Islet precursor cell (in vitro differentiated cells): ENCODE measurements around the gene ZNF225.
"Not testable (repeated sequence)": the region's sequence is repeated elsewhere in the genome, so short reads cannot be mapped to it uniquely, and the experiment has no call there.

Experiments
- DNase-seq: peaks from one replicate; pipeline ENCODE4 v3.0.0-alpha.2; 2018

The ZNF225 gene

DNA sequence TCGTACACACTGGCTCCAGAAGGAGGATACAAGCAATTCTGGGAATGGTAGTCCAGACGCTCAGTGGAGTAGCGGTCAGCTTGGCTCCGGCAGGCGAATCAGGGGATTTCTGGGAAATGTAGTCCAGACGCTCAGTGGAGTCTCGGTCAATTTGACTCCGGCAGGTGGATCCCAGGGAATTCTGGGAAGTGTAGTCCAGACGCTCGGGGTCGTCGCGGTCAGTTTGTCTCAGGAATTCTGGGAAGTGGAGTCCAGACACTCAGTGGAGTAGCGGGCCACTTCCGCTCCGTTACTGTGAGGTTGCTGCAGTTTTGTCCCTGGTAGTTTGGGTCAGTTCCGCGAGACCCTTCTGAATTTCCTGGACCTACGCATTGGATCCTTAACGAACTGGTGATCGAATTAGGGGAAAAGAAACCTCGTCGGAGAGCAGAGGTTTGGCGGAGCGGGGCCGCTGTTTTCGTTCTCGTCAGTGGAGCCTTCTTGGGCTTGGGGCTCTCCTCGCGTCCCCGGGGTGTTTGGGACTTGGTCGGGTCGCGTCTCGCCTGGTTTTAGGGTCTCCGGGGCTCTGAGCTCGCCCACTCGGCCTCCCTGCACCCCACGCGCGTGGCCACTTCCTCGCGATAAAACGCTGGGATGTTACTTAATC is at the start of gene ZNF225:
Gene ZNF225, plus strand, starts transcription at position 262 of the 646 bp plus-strand sequence. CDS start 2,429 bp downstream, outside the sequence.
- peak; percentile 99 for DNase-seq

DNA sequence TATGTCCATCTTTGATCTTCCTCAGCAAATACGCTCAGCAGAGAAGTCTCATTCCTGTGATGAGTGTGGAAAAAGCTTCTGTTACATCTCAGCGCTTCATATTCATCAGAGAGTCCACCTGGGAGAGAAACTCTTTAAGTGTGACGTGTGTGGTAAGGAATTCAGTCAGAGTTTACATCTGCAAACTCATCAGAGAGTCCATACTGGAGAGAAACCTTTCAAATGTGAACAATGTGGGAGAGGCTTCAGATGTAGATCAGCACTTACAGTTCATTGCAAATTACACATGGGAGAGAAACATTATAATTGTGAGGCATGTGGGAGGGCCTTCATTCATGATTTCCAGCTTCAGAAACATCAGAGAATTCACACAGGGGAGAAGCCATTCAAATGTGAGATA is 46.9 kb upstream of the ZNF225 start:
- DNase-seq = no peak

DNA sequence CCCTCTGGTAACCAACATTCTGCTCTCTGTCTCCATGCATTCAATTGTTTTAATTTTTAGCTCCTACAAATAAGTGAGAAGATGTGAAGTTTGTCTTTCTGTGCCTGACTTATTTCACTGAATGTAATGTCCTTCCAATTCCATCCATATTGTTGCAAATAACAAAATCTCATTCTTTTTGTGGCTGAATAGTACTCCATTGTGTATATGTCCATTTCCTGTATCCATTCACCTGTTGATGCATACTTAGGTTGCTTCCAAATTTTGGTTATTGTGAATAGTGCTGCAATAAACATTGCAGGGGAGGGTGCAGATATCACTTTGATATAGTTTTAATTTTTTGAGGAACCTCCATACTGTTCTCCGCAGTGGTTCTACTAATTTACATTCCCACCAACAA is 43.8 kb upstream of the ZNF225 start:
- DNase-seq = no peak

DNA sequence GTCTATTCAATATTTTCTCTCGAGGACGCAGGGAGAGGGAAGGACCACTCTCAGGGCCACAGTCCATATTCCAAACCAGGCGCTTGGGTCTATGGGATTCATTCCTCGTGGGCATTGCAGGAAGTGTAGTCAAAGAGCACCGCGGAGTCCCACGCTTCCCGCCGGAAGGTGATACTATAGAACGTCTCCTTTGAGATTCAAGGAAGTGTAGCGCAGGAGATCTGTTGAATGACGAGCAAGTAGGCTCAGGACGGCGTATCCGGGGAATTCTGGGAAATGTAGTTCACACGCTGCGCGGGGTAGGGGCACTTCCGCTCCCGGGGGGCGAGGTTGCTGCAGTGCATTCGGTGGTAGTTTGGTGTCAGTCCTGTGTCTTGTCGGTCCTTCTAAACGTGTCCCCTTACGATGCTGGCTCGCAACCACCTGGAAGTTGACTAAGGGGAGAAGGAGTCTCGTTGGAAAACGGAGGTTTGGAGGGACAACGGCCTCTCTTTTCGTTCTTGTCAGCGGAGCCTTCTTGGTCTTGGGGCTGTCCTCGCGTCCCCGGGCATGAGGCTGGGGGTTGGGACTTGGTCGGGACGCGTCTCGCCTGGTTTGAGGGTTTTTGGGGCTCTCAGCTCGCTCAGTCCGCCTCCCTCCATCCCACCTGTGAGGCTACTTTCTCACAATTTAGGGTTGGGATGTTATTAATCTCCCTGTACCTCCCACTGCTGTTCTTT is 41.2 kb upstream of the ZNF225 start, which contains the start of gene ZNF284:
Gene ZNF284, plus strand, starts transcription at position 336 of the 719 bp plus-strand sequence. CDS start 4,231 bp downstream, outside the sequence.
- peak; percentile 95 for DNase-seq

DNA sequence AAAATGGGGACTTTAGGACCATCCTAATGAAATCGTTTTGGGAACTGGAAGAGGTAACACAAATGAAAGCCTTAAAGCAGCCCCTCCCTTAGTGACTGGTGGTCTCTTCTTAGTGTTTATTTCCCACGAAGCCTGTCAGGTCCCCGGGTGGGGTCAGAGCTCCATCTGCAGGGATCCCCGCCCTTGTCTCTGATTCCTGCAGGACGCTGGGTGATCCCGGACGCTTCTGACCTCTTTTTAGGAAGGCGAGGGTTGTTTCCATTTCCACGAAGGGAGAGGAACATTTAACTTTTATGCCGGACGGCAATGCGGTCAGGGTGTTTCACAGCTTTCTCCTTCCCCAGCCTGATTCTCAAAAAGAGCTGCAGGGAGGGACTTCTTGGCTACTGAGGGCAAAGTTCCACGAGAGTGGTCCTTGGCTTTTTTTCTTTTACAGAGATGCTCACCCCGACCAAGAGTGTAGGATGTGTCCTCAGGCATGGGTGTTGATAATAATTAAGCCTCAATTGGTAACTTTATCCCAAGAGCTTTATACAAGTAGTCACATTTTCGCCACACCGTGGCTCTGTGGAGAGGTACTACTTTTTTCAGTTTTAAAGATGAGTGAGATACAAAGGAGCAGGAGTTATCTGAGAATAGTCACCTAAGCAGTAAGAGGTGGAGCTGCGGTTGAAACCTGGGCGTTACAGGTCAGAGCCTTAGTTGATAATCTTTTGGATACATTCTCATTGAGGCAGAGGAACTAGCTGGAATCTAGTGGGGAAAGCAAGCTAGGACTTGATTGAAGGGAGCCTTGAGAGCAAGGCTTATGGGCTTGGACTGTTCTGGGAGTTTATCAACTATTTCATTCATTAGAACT is 40.4 kb upstream of the ZNF225 start:
- no peak for DNase-seq

DNA sequence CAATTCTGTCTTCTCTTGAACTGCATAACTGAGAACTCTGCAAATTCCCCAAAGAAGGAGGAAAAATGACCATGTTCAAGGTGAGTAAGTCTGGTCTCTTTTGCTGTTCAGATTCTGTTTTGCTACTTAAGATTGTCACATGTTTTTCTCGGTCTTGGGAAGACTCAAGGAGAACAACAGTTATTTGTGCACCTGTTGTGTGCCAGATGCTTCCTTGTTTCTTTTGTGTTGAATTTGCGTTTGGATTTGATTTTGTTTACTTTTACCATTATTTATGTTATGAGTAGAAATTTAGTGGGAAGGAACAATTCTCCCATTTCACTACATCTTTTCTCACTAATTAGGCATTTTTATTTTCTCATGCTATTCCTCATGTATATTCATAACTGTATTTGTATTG is 36.9 kb upstream of the ZNF225 start:
- no peak for DNase-seq

DNA sequence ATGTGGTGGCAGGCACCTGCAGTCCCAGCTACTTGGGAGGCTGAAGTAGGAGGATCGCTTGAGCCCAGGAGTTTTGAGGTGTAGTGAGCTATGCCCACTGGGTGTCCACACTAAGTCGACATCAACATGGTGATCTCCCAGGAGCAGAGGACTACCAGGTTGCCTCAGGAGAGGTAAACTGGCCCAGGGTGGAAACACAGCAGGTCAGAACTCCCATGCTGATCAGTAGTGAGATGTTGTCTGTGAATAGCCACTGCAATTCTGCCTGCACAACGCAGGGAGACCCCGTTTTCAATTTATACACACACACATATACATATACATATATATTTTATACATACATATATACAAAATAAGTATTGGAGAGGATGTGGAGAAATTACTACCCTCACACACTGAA is 21.1 kb upstream of the ZNF225 start:
- DNase-seq = no peak

DNA sequence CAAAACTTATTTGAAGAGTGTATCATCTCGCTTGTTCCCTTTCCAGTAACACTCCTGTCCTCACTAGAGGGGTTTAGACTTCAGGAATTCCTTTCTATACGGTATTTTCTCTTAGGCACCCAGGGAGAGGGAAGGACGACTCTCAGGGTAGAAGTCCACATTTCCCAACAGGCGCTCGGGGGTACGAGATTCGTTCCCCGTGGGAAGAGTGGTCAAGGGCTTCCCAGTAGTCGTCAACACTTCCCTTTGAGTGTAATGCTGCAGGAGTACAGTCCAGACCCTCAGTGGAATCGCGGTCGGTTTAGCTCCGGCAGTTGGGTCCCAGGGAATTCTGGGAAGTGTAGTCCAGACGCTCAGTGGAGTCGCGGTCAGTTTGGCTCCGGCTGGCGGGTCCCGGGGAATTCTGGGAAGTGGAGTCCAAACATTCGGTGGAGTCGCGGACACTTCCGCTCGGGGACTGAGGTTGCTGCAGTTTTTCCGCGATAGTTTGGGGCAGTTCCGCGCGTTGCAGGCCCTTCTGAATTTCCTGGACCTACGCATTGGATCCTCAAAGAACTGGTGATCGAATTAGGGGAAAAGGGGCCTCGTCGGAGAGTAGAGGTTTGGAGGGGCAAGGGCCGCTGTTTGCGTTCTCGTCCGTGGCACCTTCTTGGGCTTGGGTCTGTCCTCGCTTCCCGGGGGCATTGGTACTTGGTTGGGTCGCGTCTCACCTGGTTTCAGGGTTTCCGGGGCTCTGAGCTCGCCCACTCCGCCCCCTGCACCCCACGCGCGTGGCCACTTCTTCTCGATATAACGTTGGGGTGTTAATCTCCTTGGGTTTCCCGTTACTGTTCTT is 19.1 kb upstream of the ZNF225 start, which contains the start of gene ZNF224:
Gene ZNF224, plus strand, starts transcription at position 431 of the 835 bp plus-strand sequence. CDS start 3,513 bp downstream, outside the sequence.
- peak; percentile 98 for DNase-seq

DNA sequence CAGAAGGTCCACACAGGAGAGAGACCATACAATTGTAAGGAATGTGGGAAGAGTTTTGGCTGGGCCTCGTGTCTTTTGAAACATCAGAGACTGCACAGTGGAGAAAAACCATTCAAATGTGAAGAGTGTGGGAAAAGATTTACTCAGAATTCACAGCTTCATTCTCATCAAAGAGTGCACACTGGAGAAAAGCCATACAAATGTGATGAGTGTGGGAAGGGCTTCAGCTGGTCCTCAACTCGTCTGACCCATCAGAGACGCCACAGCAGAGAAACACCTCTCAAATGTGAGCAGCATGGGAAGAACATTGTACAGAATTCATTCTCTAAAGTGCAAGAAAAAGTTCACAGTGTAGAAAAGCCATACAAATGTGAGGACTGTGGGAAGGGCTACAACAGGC is 5.4 kb upstream of the ZNF225 start:
- DNase-seq = no peak

DNA sequence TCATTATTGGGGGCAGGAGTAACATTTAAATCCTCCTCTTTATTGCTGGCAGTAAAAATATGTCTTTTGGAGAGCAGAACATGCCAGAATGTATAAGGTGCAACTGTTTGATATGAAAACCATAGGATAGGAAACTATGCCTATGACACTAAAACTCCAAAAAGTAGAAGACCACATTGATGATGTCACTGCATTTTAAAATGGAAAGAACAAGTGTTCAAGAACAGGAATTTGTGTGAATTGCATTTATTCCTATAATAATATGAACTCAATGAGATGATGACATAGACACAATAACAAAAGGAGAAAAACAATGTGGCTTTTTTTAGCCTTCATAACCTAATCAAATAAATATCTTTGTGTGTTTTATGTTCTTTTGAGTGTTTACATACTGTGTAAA is 3.7 kb upstream of the ZNF225 start:
- no peak for DNase-seq

DNA sequence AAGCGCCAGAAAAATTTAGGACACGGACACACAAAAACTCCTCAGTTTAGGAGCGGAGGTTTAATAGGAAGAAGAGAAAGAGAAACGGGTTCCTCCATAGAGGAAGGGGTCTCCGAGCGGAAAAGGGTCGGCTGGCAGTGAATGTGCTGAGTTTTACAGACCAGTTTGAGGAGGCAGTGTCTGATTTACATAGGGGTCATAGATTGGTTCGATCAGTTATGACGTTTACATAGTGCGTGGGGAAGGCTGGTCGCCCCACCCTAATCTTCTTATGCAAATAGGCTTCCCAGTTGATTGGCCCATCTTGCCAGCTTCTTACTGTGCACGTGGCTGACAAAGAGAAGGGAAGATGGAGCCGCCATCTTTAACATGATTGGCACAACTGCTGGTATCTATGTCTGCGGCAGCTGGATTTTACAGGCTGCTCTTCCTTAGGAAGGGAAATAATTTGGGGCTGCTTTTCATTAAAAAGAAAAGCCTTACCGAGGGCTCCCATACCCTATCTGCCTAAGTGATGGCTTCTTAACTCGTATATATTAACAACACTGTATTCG is 1.2 kb upstream of the ZNF225 start:
- peak; percentile 95 for DNase-seq

DNA sequence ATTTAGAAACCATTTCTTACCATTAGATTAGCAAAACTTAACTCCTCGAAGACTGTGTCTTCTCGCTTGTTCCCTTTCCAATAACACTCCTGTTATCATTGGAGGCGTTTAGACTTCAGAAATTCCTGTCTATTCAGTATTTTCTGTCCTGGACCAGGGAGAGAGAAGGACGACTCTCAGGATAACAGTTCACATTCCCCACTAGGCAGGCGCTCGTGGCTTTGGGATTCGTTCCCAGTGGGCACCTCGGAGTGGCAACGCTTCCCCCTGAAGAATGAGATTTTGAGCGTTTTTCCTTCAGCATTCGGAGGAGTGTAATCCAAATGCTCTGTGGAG is 429 bp upstream of the ZNF225 start:
- no peak for DNase-seq

DNA sequence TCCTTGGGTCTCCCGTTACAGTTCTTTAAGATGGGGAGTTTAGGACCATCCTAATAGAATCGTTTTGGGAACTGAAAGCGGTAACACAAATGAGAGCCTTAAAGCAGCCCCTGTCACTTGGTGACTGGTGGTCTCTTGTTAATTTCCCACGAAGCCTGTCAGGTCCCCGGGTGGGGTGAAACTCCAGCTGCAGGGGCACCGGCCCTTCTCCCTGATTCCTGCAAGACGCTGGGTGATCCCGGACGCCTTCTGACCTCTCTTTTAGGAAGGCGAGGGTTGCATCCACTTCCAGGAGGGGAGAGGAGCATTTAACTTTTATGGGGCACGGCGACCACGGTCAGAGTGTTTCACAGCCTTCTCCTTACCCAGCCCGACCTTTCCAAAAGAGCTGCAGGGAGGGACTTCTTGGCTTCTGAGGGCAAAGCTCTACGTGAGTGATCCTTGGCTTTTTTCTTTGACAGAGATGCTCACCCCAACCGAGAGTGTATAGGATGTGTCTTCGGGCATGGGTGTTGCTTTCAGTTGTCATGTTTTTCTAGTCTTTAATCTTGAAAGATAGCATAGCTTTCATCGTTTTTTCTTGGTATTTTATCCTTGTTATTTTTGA is 688 bp downstream of the ZNF225 start:
- DNase-seq = peak; percentile 54

DNA sequence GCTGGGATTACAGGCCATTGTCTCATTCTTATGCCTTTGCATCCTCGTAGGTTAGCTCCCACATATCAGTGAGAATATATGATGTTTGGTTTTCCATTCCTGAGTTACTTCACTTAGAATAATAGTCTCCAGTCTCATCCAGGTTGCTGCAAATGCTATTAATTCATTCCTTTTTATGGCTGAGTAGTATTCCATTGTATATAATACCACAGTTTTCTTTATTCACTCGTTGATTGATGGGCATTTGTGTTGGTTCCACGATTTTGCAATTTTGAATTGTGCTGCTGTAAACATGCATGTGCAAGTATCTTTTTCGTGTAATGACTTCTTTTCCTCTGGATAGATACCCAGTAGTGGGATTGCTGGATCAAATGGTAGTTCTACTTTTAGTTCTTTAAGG is 8.0 kb downstream of the ZNF225 start:
- DNase-seq = not testable (repeated sequence)

DNA sequence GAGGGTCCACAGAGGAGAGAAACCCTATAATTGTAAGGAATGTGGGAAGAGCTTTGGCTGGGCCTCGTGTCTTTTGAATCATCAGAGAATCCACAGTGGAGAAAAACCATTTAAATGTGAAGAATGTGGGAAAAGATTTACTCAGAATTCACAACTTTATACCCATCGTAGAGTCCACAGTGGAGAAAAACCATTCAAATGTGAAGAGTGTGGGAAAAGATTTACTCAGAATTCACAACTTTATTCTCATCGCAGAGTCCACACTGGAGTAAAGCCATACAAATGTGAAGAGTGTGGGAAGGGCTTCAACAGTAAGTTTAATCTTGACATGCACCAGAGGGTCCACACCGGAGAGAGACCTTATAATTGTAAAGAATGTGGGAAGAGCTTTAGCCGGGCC is 18.8 kb downstream of the ZNF225 start:
- no peak for DNase-seq

DNA sequence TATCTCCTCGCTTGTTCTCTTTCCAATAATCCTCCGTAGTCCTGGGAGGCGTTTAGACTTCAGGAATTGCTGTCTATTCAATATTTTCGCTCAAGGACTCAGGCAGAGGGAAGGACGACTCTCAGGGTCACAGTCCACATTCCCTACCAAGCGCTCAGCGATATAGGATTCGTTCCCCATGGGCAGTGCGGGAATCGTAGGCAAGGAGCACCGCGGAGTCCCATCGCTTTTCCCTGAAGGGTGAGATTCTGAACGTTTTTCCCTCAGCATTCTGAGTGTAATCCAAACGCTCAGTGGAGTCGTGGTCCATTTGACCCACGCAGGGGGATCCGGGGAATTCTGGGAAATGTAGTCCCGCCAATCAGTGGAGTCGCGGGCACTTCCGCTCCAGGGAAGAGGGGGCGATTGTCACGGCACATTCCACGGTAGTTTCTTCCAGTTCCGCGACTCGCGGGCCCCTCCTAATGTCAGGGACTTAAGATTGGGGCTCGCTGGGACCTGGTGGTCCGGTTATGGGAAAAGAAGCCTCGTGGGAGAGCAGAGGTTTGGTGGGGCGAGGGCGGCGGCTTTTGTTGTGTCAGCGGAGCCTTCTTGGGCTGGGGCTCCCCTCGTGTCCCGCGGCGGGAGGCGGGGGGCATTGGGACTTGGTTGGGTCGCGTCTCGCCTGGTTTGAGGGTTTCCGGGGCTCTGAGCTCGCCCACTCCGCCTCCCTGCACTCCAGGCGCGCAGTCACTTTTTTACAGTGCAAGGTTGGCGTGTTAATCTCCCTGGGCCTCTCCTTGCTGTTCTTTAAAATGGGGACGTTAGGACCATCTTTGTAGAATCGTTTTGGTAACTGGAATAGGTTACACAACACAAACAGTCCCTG is 28.2 kb downstream of the ZNF225 start, which contains the start of gene ZNF234:
Gene ZNF234, plus strand, starts transcription at position 364 of the 868 bp plus-strand sequence. CDS start 3,079 bp downstream, outside the sequence.
- DNase-seq = peak; percentile 88

DNA sequence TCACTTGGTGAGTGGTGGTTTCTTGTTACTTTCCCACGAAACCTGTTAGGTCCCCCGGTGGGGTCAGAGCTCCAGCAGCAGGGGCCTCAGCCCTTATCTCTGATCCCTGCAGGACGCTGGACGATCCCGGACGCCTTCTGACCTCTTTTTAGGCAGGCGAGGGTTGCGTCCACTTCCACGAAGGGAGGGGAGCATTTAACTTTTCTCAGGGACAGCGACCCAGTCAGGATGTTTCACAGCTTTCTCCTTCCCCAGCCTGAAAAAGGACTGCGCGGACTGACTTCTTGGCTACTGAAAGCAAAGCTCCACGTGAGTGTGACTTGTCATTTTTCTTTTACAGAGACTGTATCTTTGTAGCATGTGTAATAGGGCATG is 28.8 kb downstream of the ZNF225 start:
- peak; percentile 50 for DNase-seq

DNA sequence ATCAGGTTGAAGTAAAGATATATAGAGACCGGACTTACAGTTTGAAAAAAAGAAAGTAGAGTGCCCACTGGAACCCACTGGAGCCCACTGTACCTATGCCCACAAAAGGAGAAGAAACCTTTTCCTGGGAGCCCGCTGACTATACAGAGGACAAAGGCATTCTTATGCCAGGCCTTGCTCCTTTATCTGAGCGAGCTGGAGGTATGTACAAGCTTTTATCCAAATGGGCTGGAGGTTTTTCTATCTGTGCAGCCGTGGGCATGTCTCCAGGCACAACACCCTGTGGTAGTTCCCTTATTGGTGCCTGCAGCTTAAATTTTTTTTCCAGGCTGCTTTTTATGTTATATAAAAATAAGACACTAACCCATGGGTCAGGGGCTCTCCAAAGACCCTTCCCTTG is 36.6 kb downstream of the ZNF225 start:
- no peak for DNase-seq

DNA sequence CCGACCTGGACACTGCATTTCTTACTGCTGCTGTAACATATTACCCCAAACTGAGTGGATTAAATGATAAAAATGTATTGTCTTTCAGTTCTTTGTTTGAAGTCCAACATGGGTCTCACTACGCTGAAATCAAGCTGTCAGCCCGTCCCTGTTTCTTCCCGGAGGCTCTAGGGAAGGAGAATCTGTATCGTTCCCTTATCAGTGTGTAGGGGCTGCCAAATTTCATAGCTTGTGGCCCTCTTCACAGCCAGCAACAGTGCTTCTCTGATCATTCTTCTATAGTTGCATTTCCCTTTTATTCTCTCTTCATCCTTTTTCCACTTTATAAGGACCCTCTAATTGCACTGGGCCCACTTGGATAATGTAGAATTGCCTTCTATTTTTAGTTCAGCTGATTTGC is 38.3 kb downstream of the ZNF225 start:
- no peak for DNase-seq

DNA sequence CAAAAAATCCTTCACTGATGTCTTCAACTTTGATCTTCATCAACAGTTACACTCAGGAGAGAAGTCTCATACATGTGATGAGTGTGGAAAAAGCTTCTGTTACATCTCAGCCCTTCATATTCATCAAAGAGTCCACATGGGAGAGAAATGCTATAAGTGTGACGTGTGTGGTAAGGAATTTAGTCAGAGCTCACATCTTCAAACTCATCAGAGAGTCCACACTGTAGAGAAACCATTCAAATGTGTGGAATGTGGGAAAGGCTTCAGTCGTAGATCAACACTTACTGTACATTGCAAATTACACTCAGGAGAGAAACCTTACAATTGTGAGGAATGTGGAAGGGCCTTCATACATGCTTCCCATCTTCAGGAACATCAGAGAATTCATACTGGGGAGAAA is 43.3 kb downstream of the ZNF225 start:
- no peak for DNase-seq

DNA sequence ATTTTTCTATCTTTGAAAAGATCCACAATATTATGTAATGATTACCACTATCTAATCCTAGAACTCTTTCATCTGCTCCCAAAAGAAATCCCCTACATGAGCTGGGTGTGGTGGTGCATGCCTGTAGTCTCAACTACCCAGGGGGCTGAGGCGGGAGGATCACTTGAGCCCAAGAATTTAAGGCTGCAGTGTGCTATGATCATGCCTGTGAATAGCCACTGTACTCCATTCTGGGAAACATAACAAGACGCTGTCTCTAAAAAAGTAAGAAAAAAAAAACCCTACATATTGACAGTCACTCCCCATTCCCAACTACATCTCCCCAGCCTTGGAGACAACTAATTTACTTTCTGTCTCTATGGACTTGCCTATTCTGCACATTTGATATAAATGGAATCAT is 50.6 kb downstream of the ZNF225 start:
- no peak for DNase-seq
